ENCODE measurements around the gene HDAC11. TPM values are rescaled to one million over a fixed set of nuclear protein-coding genes. Genes with fewer than 3 reads are reported as not detected.

The HDAC11 gene
- total and polyA plus RNA-seq, 2 of the 13 experiments (the other 11 are each of a cell fraction or from before 2014, with no cell fraction given): 13.7 to 33.1 TPM

- 31% methylated on average over 8 of the region's 9 CpGs for WGBS (ENCODE audit: low lambda C conversion rate)
- DNase-seq (ENCODE audit: low spot score) (no peak), FAIRE-seq (no peak), ATAC-seq (peak; percentile 33; the same call in 2 of the 3 replicates)
- Histone ChIP-seq H3K9me3 (ENCODE audit: low read length) (no peaks in the 10 kb centered on the region), H3K9ac (ENCODE audit: insufficient read depth, low read depth, low read length) (no peak overlapping the region), H3K27ac (ENCODE audit: extremely low read length, insufficient read depth, low read length) (no peak overlapping the region), H2AFZ (ENCODE audit: low read length) (no peak overlapping the region), H3K4me2 (ENCODE audit: low read depth, low read length) (no peak overlapping the region), H3K36me3 (replicated peaks in 1 of 2; ENCODE audit: control insufficient read depth in 1 of 2, insufficient read depth in 2 of 2, low read length in 2 of 2) (no peaks in the 10 kb centered on the region), H4K20me1 (ENCODE audit: insufficient read depth, low read length) (no peaks in the 10 kb centered on the region), H3K4me3 (replicated peaks in 1 of 3; ENCODE audit: insufficient read depth in 1 of 3, low read depth in 2 of 3, low read length in 3 of 3) (no peak overlapping the region), H3K79me2 (ENCODE audit: insufficient read depth, low read length) (no peaks in the 10 kb centered on the region), H3K27me3 (ENCODE audit: control insufficient read depth in 1 of 2, insufficient read depth in 2 of 2, low read length in 2 of 2) (peaks cover 9 to 73% of the 10 kb centered on the region in 2 experiments), H3K4me1 (ENCODE audit: insufficient read depth, low read length) (no peaks in the 10 kb centered on the region)
- in situ Hi-C loops (cut with HindIII; ENCODE audit: extremely low pct_ligation_motif_present, low pct_unique_long_range_greater_than_20kb): no loop called here
- POLR2A ChIA-PET: no interaction called here
- CTCF ChIA-PET (ENCODE audit: low intra/inter-chr PET ratio, low total read pairs): no interaction called here
- intact Hi-C loops (cut with micrococcal nuclease; ENCODE audit: unreplicated experiment): no loop called here
- BruUV-seq (replicated peaks): no TSS peak
- TF ChIP-seq FOXC1 (CRISPR knock-in tag; IDR thresholded peaks at IDR 0.05; ENCODE audit: borderline replicate concordance) (no peak), GABPA (IDR thresholded peaks at IDR 0.05; ENCODE audit: low read depth, low read length) (no peak), GABPA (CRISPR knock-in tag; IDR thresholded peaks at IDR 0.05; ENCODE audit: low read depth) (0 out of 2 replicates have a peak, but pooled peaks have one; percentile 9), ZNF556 (CRISPR knock-in tag; IDR thresholded peaks at IDR 0.05; ENCODE audit: borderline replicate concordance) (no peak), ZNF333 (CRISPR knock-in tag; IDR thresholded peaks at IDR 0.05; ENCODE audit: borderline replicate concordance) (no peak), ZFP62 (CRISPR knock-in tag; IDR thresholded peaks at IDR 0.05) (no peak), ZNF382 (CRISPR knock-in tag; IDR thresholded peaks at IDR 0.05; ENCODE audit: borderline replicate concordance) (no peak), SUZ12 (IDR thresholded peaks at IDR 0.05; ENCODE audit: low read depth, low read length) (no peak), THYN1 (CRISPR knock-in tag; IDR thresholded peaks at IDR 0.05; ENCODE audit: borderline replicate concordance, low read depth) (no peak), HNF4G (IDR thresholded peaks at IDR 0.05; ENCODE audit: borderline replicate concordance, low read depth, low read length) (no peak), HNF4G (CRISPR knock-in tag; IDR thresholded peaks at IDR 0.05; ENCODE audit: borderline replicate concordance, low read depth) (no peak), NONO (IDR thresholded peaks at IDR 0.05) (no peak), NONO (CRISPR knock-in tag; conservative IDR thresholded peaks at IDR 0.05) (no peak), NFRKB (IDR thresholded peaks at IDR 0.05) (no peak), ZNF329 (CRISPR knock-in tag; IDR thresholded peaks at IDR 0.05; ENCODE audit: low read depth) (peak; percentile 96), ZNF264 (CRISPR knock-in tag; IDR thresholded peaks at IDR 0.05) (no peak), SIN3B (IDR thresholded peaks at IDR 0.05; ENCODE audit: low read length) (no peak), ZNF441 (CRISPR knock-in tag; IDR thresholded peaks at IDR 0.05; ENCODE audit: borderline replicate concordance) (no peak)
- TF ChIP-seq, protein P1, sequence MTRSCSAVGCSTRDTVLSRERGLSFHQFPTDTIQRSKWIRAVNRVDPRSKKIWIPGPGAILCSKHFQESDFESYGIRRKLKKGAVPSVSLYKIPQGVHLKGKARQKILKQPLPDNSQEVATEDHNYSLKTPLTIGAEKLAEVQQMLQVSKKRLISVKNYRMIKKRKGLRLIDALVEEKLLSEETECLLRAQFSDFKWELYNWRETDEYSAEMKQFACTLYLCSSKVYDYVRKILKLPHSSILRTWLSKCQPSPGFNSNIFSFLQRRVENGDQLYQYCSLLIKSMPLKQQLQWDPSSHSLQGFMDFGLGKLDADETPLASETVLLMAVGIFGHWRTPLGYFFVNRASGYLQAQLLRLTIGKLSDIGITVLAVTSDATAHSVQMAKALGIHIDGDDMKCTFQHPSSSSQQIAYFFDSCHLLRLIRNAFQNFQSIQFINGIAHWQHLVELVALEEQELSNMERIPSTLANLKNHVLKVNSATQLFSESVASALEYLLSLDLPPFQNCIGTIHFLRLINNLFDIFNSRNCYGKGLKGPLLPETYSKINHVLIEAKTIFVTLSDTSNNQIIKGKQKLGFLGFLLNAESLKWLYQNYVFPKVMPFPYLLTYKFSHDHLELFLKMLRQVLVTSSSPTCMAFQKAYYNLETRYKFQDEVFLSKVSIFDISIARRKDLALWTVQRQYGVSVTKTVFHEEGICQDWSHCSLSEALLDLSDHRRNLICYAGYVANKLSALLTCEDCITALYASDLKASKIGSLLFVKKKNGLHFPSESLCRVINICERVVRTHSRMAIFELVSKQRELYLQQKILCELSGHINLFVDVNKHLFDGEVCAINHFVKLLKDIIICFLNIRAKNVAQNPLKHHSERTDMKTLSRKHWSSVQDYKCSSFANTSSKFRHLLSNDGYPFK (CRISPR knock-in tag; IDR thresholded peaks at IDR 0.05; ENCODE audit: borderline replicate concordance): no peak
- TF ChIP-seq, protein P2, sequence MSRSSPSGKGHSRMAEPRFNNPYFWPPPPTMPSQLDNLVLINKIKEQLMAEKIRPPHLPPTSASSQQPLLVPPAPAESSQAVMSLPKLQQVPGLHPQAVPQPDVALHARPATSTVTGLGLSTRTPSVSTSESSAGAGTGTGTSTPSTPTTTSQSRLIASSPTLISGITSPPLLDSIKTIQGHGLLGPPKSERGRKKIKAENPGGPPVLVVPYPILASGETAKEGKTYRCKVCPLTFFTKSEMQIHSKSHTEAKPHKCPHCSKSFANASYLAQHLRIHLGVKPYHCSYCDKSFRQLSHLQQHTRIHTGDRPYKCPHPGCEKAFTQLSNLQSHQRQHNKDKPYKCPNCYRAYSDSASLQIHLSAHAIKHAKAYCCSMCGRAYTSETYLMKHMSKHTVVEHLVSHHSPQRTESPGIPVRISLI (CRISPR knock-in tag; IDR thresholded peaks at IDR 0.05; ENCODE audit: borderline replicate concordance): no peak
- TF ChIP-seq, protein P3, sequence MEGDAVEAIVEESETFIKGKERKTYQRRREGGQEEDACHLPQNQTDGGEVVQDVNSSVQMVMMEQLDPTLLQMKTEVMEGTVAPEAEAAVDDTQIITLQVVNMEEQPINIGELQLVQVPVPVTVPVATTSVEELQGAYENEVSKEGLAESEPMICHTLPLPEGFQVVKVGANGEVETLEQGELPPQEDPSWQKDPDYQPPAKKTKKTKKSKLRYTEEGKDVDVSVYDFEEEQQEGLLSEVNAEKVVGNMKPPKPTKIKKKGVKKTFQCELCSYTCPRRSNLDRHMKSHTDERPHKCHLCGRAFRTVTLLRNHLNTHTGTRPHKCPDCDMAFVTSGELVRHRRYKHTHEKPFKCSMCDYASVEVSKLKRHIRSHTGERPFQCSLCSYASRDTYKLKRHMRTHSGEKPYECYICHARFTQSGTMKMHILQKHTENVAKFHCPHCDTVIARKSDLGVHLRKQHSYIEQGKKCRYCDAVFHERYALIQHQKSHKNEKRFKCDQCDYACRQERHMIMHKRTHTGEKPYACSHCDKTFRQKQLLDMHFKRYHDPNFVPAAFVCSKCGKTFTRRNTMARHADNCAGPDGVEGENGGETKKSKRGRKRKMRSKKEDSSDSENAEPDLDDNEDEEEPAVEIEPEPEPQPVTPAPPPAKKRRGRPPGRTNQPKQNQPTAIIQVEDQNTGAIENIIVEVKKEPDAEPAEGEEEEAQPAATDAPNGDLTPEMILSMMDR (CRISPR knock-in tag; IDR thresholded peaks at IDR 0.05): peak; percentile 28; the same call in 1 of the 2 replicates
Measured at GRCh38 chr3:13538520-13539291, 58.6 kb downstream of the HDAC11 start.

Data from HepG2 (cell line).